A673 (cell line): Measurements from ENCODE around the gene VPS11. TPM values are rescaled to one million over a fixed set of nuclear protein-coding genes. Genes with fewer than 3 reads are reported as not detected.

Source experiments
- BruUV-seq: library from RNA; stranded (reverse); fragments of 400-500 nt; replicated peaks from 2 replicates; lab custom pipeline; 2021; lab: Mats Ljungman, UMichigan
- CTCF ChIA-PET: fragments of 300-600 bp; sonication (Branson Sonifier 250); formaldehyde crosslinking; loops from one replicate; lab custom pipeline; 2022; ENCODE audit warnings: antibody characterized with exemption; lab: Charles Lee
- POLR2A ChIA-PET: fragments of 300-600 bp; sonication (Branson Sonifier 250); formaldehyde crosslinking; loops from one replicate; lab custom pipeline; 2022; ENCODE audit warnings: antibody characterized with exemption; ENCODE audit not compliant: low non-redundant PET; lab: Charles Lee
- DNase-seq: peaks from one replicate; pipeline ENCODE4 v3.0.0-alpha.2; 2015; ENCODE audit warnings: low spot score
- H3K27ac ChIP-seq: fragments of 200-600 bp; sonication (generic); 2 replicates; pipeline ENCODE4 v1.5.1; 2016; ENCODE audit warnings: mixed run types, low read depth, mild to moderate bottlenecking, mixed read lengths, antibody characterized with exemption, low read length; ENCODE audit not compliant: poor library complexity, severe bottlenecking
- H3K27me3 ChIP-seq: fragments of 200-600 bp; sonication (generic); replicated peaks from 2 replicates; pipeline ENCODE4 v1.6.1; 2017; ENCODE audit warnings: mixed run types, low read depth, mild to moderate bottlenecking, mixed read lengths, antibody characterized with exemption, low read length; ENCODE audit not compliant: insufficient read depth, poor library complexity
- H3K36me3 ChIP-seq: fragments of 200-600 bp; sonication (generic); 2 replicates; pipeline ENCODE4 v1.6.1; 2016; ENCODE audit warnings: mixed run types, mild to moderate bottlenecking, mixed read lengths, antibody characterized with exemption, low read length; ENCODE audit not compliant: insufficient read depth, poor library complexity, severe bottlenecking
- H3K4me1 ChIP-seq: fragments of 200-600 bp; sonication (generic); 2 replicates; pipeline ENCODE4 v1.6.1; 2017; ENCODE audit warnings: mixed run types, mild to moderate bottlenecking, mixed read lengths, antibody characterized with exemption, low read length; ENCODE audit not compliant: insufficient read depth, poor library complexity, severe bottlenecking
- H3K4me3 ChIP-seq: fragments of 200-600 bp; sonication (generic); 2 replicates; pipeline ENCODE4 v1.5.1; 2016; ENCODE audit warnings: low read depth, mixed run types, mild to moderate bottlenecking, mixed read lengths, low read length; ENCODE audit not compliant: poor library complexity, severe bottlenecking
- H3K9me3 ChIP-seq: fragments of 200-600 bp; sonication (generic); 2 replicates; pipeline ENCODE4 v1.6.1; 2016; ENCODE audit warnings: mixed run types, low read depth, mild to moderate bottlenecking, mixed read lengths, antibody characterized with exemption, low read length; ENCODE audit not compliant: poor library complexity, severe bottlenecking
- EZH2 ChIP-seq: fragments of 200-600 bp; sonication (generic); IDR thresholded peaks from 2 replicates; pipeline ENCODE4 v1.6.1; 2017; ENCODE audit warnings: borderline replicate concordance, low read depth, mild to moderate bottlenecking, mixed read lengths, antibody characterized with exemption, low read length; ENCODE audit not compliant: poor library complexity, severe bottlenecking
- intact Hi-C: fragments of 100-400 bp; cut with micrococcal nuclease; formaldehyde crosslinking; loops from one replicate; pipeline ENCODE4 v1.10.0; 2022; ENCODE audit not compliant: unreplicated experiment
- total RNA-seq: library from RNA; stranded (reverse); gene quantifications from 2 replicates; pipeline ENCODE4 v1.2.3, GENCODE V29; 2021
- TF ChIP-seq, protein P1 (sequence below): fragments of 300-800, 200-600 bp; sonication (generic); conservative IDR thresholded peaks from 2 replicates; pipeline ENCODE4 v1.5.1; 2017; ENCODE audit warnings: low read depth, mild to moderate bottlenecking, antibody characterized with exemption, low read length, moderate library complexity, mixed read lengths

The VPS11 gene
- total RNA-seq, 1 experiment from 2014 or later: 26.7 TPM

GRCh38 chr11:119103793-119104192 is 36.2 kb downstream of the VPS11 start:
- H3K4me1 ChIP-seq: peaks cover 29% of the 10 kb centered on the region
- TF ChIP-seq, protein P1, sequence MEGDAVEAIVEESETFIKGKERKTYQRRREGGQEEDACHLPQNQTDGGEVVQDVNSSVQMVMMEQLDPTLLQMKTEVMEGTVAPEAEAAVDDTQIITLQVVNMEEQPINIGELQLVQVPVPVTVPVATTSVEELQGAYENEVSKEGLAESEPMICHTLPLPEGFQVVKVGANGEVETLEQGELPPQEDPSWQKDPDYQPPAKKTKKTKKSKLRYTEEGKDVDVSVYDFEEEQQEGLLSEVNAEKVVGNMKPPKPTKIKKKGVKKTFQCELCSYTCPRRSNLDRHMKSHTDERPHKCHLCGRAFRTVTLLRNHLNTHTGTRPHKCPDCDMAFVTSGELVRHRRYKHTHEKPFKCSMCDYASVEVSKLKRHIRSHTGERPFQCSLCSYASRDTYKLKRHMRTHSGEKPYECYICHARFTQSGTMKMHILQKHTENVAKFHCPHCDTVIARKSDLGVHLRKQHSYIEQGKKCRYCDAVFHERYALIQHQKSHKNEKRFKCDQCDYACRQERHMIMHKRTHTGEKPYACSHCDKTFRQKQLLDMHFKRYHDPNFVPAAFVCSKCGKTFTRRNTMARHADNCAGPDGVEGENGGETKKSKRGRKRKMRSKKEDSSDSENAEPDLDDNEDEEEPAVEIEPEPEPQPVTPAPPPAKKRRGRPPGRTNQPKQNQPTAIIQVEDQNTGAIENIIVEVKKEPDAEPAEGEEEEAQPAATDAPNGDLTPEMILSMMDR: peak; percentile 32; the same call in 1 of the 2 replicates
- TF ChIP-seq EZH2: no peak
- ChIA-PET CTCF (no interaction called here), POLR2A (no interaction called here)
- intact Hi-C loops: loop anchor here (2.0 to 5.0 kb wide), 5 partner anchors 36 to 219 kb away; partner anchors contain the start of genes BCL9L, RPS25, TRAPPC4 and VPS11
- no peak overlapping the region for H3K4me3 ChIP-seq
- peak; percentile 41 for DNase-seq
- BruUV-seq: no TSS peak
- H3K27ac ChIP-seq: no peak overlapping the region
- H3K36me3 ChIP-seq: peaks cover 8% of the 10 kb centered on the region
- no peaks in the 10 kb centered on the region for H3K27me3 ChIP-seq
- no peaks in the 10 kb centered on the region for H3K9me3 ChIP-seq

DNA sequence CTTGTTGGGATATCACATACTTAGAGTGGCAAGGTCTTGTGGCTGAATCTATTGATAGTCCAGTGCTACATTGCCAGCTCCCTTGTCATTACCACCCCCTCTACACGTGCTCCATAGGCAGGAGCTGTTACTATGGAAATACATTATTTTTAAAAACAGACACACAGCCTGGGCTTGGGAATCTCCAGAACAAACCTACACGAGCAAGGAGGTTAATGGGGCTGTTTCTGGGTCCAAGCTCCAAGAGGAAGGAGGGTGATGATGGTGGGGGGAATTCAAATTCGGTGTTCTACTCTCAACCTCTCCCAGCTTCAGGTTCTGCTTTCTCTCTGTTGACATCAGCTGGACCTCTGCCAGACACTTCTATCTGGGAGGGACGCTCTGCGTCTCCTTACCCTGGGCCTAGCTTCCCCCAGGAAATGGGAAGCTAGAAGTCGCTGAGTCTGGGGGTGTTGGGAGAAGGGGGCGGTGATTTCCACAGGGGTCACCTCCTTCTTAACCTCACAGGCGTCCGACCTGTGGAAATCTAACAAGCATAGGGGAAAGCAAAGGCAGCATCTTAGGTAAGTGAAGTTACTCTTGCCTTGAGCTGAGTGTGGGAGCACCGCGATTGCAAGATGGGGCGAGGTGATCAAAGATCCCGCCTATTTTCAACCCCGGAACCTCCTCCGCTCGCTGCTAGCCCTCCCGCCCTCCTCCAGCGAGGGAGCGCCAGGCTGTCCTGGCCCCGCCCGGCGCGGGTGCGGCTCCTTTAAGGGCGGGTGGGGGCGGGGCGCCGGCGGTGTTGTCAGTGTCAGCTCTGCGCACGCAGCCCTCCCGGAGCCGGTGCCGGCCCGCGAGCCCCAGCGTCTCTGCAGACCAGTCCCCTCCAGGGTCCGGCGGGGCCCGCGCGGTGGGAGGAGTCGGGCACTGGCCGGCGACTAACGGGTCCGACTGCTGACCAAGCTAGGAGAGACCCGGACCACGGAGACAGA is 39.2 kb downstream of the VPS11 start, which contains the start of gene C2CD2L:
C2CD2L (plus strand) TSS at position 781 of the 974 bp plus-strand sequence. CDS start 398 bp downstream, outside the sequence.
- intact Hi-C loops: no loop called here

GRCh38 chr11:119107538-119108145 is 40.0 kb downstream of the VPS11 start:
- Histone ChIP-seq H3K4me3 (peak overlapping the region; percentile 97), H3K9me3 (no peaks in the 10 kb centered on the region), H3K4me1 (peaks cover 27% of the 10 kb centered on the region), H3K36me3 (peaks cover 10% of the 10 kb centered on the region), H3K27me3 (no peaks in the 10 kb centered on the region), H3K27ac (peak overlapping the region; percentile 84)
- TF ChIP-seq, protein P1: no peak
- no peak for TF ChIP-seq EZH2
- CTCF ChIA-PET: no interaction called here
- POLR2A ChIA-PET: interaction anchor here (0.6 kb wide), 2 partner anchors 24 to 62 kb away, joined by 3 to 13 read pairs; no protein-coding TSS in a partner anchor
- no TSS peak for BruUV-seq
- intact Hi-C loops: no loop called here
- DNase-seq: peak; percentile 42

More for the DNA sequence above, 39.2 kb downstream of the VPS11 start, which contains the start of gene C2CD2L:
- Histone ChIP-seq H3K9me3 (no peaks in the 10 kb centered on the region), H3K4me3 (peak within 1 kb of the TSS; percentile 97), H3K4me1 (peaks cover 27% of the 10 kb centered on the region), H3K36me3 (peaks cover 10% of the 10 kb centered on the region), H3K27ac (peak within 1 kb of the TSS; percentile 84), H3K27me3 (no peaks in the 10 kb centered on the region)
- POLR2A ChIA-PET: interaction anchor here (0.6 kb wide), 2 partner anchors 23 to 63 kb away, joined by 3 to 13 read pairs; no protein-coding TSS in a partner anchor
- CTCF ChIA-PET: interaction anchor here (0.6 kb wide), 1 partner anchor 22 kb away, joined by 12 read pairs; no protein-coding TSS in a partner anchor
- TF ChIP-seq, protein P1: no peak
- TF ChIP-seq EZH2: no peak
- BruUV-seq: no TSS peak
- peak; percentile 97 for DNase-seq
